K562 (cell line): ENCODE data around the gene PPT1. TPM values are rescaled to one million over a fixed set of nuclear protein-coding genes. Genes with fewer than 3 reads are reported as not detected.

Source experiments
- BMI1 ChIP-seq: fragments of 150-350 bp; IDR thresholded peaks from 2 replicates; pipeline ENCODE4 v1.6.1; 2014; ENCODE audit warnings: low read length
- E2F5 ChIP-seq: sonication (generic); formaldehyde crosslinking; IDR thresholded peaks from 2 replicates; pipeline ENCODE4 v1.8.0; 2022; ENCODE audit warnings: mild to moderate bottlenecking, missing genetic modification reagents
- ETS2 ChIP-seq: IDR thresholded peaks from 2 replicates; pipeline ENCODE4 v1.6.1; 2016; ENCODE audit warnings: borderline replicate concordance, missing genetic modification characterization, mild to moderate bottlenecking, moderate library complexity, missing compliant biosample characterization; ENCODE audit not compliant: poor library complexity, severe bottlenecking
- FOS ChIP-seq: IDR thresholded peaks from 3 replicates; pipeline ENCODE4 v1.6.1; 2011; ENCODE audit not compliant: insufficient read length; ENCODE audit errors: extremely low read depth
- GABPB2 ChIP-seq: fragments of 250-450 bp; sonication (Bioruptor Pico); conservative IDR thresholded peaks from 2 replicates; pipeline ENCODE4 v1.5.1; 2021; ENCODE audit warnings: mild to moderate bottlenecking
- HMGN3 ChIP-seq: IDR thresholded peaks from 2 replicates; pipeline ENCODE4 v1.6.1; 2011; ENCODE audit warnings: borderline replicate concordance, low read depth, mild to moderate bottlenecking, mixed read lengths, low read length; ENCODE audit not compliant: insufficient read length; ENCODE audit errors: extremely low read depth
- HNRNPL ChIP-seq: fragments of 200-400 bp; formaldehyde crosslinking; IDR thresholded peaks from 2 replicates; pipeline ENCODE4 v1.6.1; 2017; ENCODE audit warnings: low read depth, mild to moderate bottlenecking, low read length
- KDM1A ChIP-seq, 2 experiments: fragments of 450-650 bp; IDR thresholded peaks; 2 replicates each; pipeline ENCODE4 v1.6.1; 2016; ENCODE audit warnings: mild to moderate bottlenecking in 2 of 2
- MEF2D ChIP-seq: conservative IDR thresholded peaks from 2 replicates; pipeline ENCODE4 v1.6.1; 2016; ENCODE audit warnings: low read depth, missing genetic modification characterization, missing compliant biosample characterization
- PHB2 ChIP-seq: fragments of 450-650 bp; IDR thresholded peaks from 2 replicates; pipeline ENCODE4 v1.6.1; 2017; ENCODE audit warnings: low read depth
- PTRF ChIP-seq: fragments of 450-650 bp; IDR thresholded peaks from 2 replicates; pipeline ENCODE4 v1.6.1; 2016; ENCODE audit warnings: mild to moderate bottlenecking, missing genetic modification characterization, missing compliant biosample characterization
- SAFB2 ChIP-seq: fragments of 200-400 bp; formaldehyde crosslinking; IDR thresholded peaks from 2 replicates; pipeline ENCODE4 v1.6.1; 2018; ENCODE audit warnings: borderline replicate concordance, low read length, low read depth, moderate library complexity; ENCODE audit not compliant: severe bottlenecking
- SIX5 ChIP-seq, 2 experiments: IDR thresholded peaks; 2 replicates each; pipeline ENCODE4 v1.6.1; 2011; ENCODE audit warnings: low read length in 2 of 2, borderline replicate concordance in 1 of 2, low read depth in 1 of 2, mild to moderate bottlenecking in 1 of 2, moderate library complexity in 1 of 2; ENCODE audit not compliant: insufficient read depth in 1 of 2
- SPI1 ChIP-seq: IDR thresholded peaks from 2 replicates; pipeline ENCODE4 v1.6.1; 2011; ENCODE audit warnings: low read depth, low read length, control low read depth, borderline replicate concordance
- XRCC4 ChIP-seq: IDR thresholded peaks from one replicate; pipeline ENCODE4 v1.6.1; 2011; ENCODE audit not compliant: insufficient read depth, insufficient read length; ENCODE audit errors: extremely low read depth
- ZBTB8A ChIP-seq: fragments of 450-650 bp; IDR thresholded peaks from 2 replicates; pipeline ENCODE4 v1.6.1; 2018; ENCODE audit warnings: mild to moderate bottlenecking, moderate library complexity; ENCODE audit not compliant: partially characterized antibody
- ZNF232 ChIP-seq: sonication (generic); formaldehyde crosslinking; IDR thresholded peaks from 2 replicates; pipeline ENCODE4 v1.8.0; 2022; ENCODE audit warnings: mild to moderate bottlenecking, missing genetic modification reagents
- ZNF280B ChIP-seq: fragments of 250-450 bp; sonication (Bioruptor Pico); IDR thresholded peaks from 2 replicates; pipeline ENCODE4 v1.5.1; 2021; ENCODE audit warnings: mild to moderate bottlenecking
- ZNF395 ChIP-seq: fragments of 200-800 bp; sonication (Bioruptor generic); IDR thresholded peaks from 2 replicates; pipeline ENCODE4 v1.6.1; 2017; ENCODE audit warnings: missing genetic modification characterization, missing compliant biosample characterization
- ZNF699 ChIP-seq: fragments of 250-450 bp; sonication (Bioruptor Pico); IDR thresholded peaks from 2 replicates; pipeline ENCODE4 v1.8.0; 2021; ENCODE audit warnings: mild to moderate bottlenecking, moderate library complexity; ENCODE audit not compliant: insufficient replicate concordance
- polyA plus RNA-seq, 8 experiments: library from polyadenylated mRNA; depleted of rRNA in 4 of 8; stranded (reverse) in 5 of 8; unstranded in 3 of 8; fragments of >200 nt; fragmentation: Nextera tagmentation in 2 of 8; fragmentation: Illumina TruSeq in 1 of 8; extraction: Ambion mirVana in 2 of 8; extraction: Trizol in 1 of 8; gene quantifications; 2 replicates each; pipeline versions ENCODE4 v1.2.1 to v1.2.3, GENCODE V29; 2011 to 2014; ENCODE audit warnings: inconsistent platforms in 1 of 8, missing spikeins in 1 of 8
- total RNA-seq, 7 experiments: library from RNA; depleted of rRNA in 6 of 7; stranded (reverse); fragments of >200 nt in 6 of 7; fragmentation: Illumina TruSeq in 2 of 7; extraction: Trizol in 2 of 7; gene quantifications; 2 replicates each; pipeline versions ENCODE4 v1.2.1 to v1.2.3, GENCODE V29; 2011 to 2021; ENCODE audit warnings: low replicate concordance in 1 of 7
- TF ChIP-seq, protein P1 (sequence below), 3 experiments: fragments of 200-800 bp in 1 of 3; sonication (Bioruptor generic) in 1 of 3; sonication (generic) in 1 of 3; formaldehyde crosslinking in 1 of 3; IDR thresholded peaks; 2 replicates each; pipeline versions ENCODE4 v1.6.1 to v1.8.0; 2016 to 2022; ENCODE audit warnings: mild to moderate bottlenecking in 2 of 3, missing compliant biosample characterization in 2 of 3, missing genetic modification characterization in 2 of 3, missing genetic modification reagents in 1 of 3

The PPT1 gene
- total and polyA plus RNA-seq, 9 of the 15 experiments (the other 6 are each of a cell fraction or from before 2014, with no cell fraction given), result 72.2 to 285 (median 143) TPM

DNA sequence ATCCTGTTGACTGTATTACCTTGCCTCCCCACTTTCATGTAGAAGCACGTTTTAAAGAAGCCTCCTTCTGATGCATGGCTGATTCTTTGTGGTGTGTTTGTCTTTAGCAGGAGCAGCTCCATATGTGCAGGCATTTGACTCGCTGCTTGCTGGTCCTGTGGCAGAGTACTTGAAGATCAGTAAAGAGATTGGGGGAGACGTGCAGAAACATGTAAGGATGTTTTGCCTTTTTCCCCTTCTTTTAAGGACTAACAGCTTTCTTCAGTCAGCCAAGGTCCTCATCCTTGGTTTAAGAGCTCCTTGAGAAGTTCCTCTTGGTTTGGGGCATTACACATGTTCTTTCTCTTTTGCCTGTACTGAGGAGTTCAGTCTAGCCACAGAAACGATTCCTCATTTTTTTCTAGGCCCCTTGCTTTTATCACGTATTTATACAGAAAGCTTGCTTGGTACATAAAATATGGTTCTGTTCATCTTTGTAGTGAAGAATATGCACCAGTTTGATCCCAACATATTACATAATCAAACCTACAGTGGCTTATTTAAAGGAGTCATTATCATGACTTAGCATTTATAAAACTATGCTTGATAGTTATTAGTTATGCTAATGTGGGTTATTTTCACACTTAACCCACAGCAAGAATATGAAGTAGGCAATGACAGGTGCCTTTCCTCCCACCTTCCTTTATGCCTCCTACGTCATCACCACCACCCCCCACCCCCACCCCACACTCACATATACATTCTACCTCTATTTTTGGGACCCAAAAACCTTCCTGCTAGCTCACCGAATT, 36.9 kb downstream of the PPT1 start (continued):
- peak; percentile 66; the same call in 1 of the 2 replicates for TF ChIP-seq MEF2D (tag)
- TF ChIP-seq KDM1A (IDR thresholded peaks at IDR 0.05), result no peak
- TF ChIP-seq SIX5 (IDR thresholded peaks at IDR 0.05; ENCODE audit: borderline replicate concordance in 1 of 2, insufficient read depth in 1 of 2, low read depth in 1 of 2, low read length in 2 of 2), result no peak
- no peak for TF ChIP-seq E2F5 (CRISPR knock-in tag)
- TF ChIP-seq ZNF232, result no peak
- TF ChIP-seq PHB2, result no peak
- no peak for TF ChIP-seq ZBTB8A
- TF ChIP-seq SAFB2, result no peak
- TF ChIP-seq BMI1, result no peak
- no peak for TF ChIP-seq HNRNPL
- TF ChIP-seq HMGN3, result no peak
- no peak for TF ChIP-seq FOS
- TF ChIP-seq ETS2, result no peak
- TF ChIP-seq XRCC4, result no peak
- TF ChIP-seq ZNF699, result peak; percentile 37
- TF ChIP-seq GABPB2, result no peak
- TF ChIP-seq PTRF, result peak; percentile 80
- TF ChIP-seq ZNF395 (CRISPR knock-in tag), result peak; percentile 93
- TF ChIP-seq SPI1, result no peak
- TF ChIP-seq, protein P1, sequence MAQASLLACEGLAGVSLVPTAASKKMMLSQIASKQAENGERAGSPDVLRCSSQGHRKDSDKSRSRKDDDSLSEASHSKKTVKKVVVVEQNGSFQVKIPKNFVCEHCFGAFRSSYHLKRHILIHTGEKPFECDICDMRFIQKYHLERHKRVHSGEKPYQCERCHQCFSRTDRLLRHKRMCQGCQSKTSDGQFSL (CRISPR knock-in tag; IDR thresholded peaks at IDR 0.05), result no peak
- TF ChIP-seq, protein P1 (tag; IDR thresholded peaks at IDR 0.05), result peak in 1 of 2 experiments; percentile 85; a peak in 1 of 4 replicates
- TF ChIP-seq ZNF280B (CRISPR knock-in tag), result no peak
